HEK293 (cell line): ENCODE measurements around the gene ADGRL1.

Source experiments
- AEBP2 ChIP-seq: fragments of 450-650 bp; formaldehyde crosslinking; IDR thresholded peaks from 2 replicates; pipeline ENCODE4 v1.5.1; 2016; ENCODE audit warnings: missing biosample characterization, missing genetic modification characterization, borderline replicate concordance
- BCL11A ChIP-seq: fragments of 450-650 bp; formaldehyde crosslinking; IDR thresholded peaks from 2 replicates; pipeline ENCODE4 v1.5.1; 2016; ENCODE audit warnings: low read depth, missing biosample characterization, missing genetic modification characterization
- FEZF1 ChIP-seq: fragments of 450-650 bp; formaldehyde crosslinking; IDR thresholded peaks from 2 replicates; pipeline ENCODE4 v1.5.1; 2016; ENCODE audit warnings: missing biosample characterization, missing genetic modification characterization
- GLI4 ChIP-seq: fragments of 450-650 bp; formaldehyde crosslinking; IDR thresholded peaks from 2 replicates; pipeline ENCODE4 v1.5.1; 2016; ENCODE audit warnings: missing biosample characterization, missing genetic modification characterization
- HOXA7 ChIP-seq: sonication (generic); formaldehyde crosslinking; IDR thresholded peaks from 2 replicates; pipeline ENCODE4 v1.8.1; 2022; ENCODE audit warnings: missing genetic modification reagents, borderline replicate concordance
- IKZF3 ChIP-seq: fragments of 450-650 bp; IDR thresholded peaks from 2 replicates; pipeline ENCODE4 v1.5.0; 2018; ENCODE audit warnings: missing biosample characterization, mild to moderate bottlenecking, missing genetic modification characterization, moderate library complexity
- KLF16 ChIP-seq: fragments of 450-650 bp; formaldehyde crosslinking; IDR thresholded peaks from 2 replicates; pipeline ENCODE4 v1.5.1; 2017; ENCODE audit warnings: missing biosample characterization, missing genetic modification characterization
- TRIM28 ChIP-seq: IDR thresholded peaks from 2 replicates; pipeline ENCODE4 v1.6.1; 2011; ENCODE audit warnings: low read length, control low read depth, borderline replicate concordance
- ZBTB10 ChIP-seq: fragments of 450-650 bp; formaldehyde crosslinking; IDR thresholded peaks from 2 replicates; pipeline ENCODE4 v1.5.1; 2016; ENCODE audit warnings: missing biosample characterization, missing genetic modification characterization
- ZBTB11 ChIP-seq: fragments of 450-650 bp; formaldehyde crosslinking; conservative IDR thresholded peaks from 2 replicates; pipeline ENCODE4 v1.5.1; 2016; ENCODE audit warnings: low read depth, missing biosample characterization, missing genetic modification characterization
- ZBTB6 ChIP-seq: fragments of 450-650 bp; formaldehyde crosslinking; IDR thresholded peaks from 2 replicates; pipeline ENCODE4 v1.5.1; 2017; ENCODE audit warnings: missing biosample characterization, missing genetic modification characterization
- ZBTB7A ChIP-seq: fragments of 450-650 bp; formaldehyde crosslinking; IDR thresholded peaks from 2 replicates; pipeline ENCODE4 v1.5.1; 2016; ENCODE audit warnings: low read depth, missing biosample characterization, missing genetic modification characterization
- ZNF211 ChIP-seq: fragments of 450-650 bp; formaldehyde crosslinking; IDR thresholded peaks from 2 replicates; pipeline ENCODE4 v1.5.1; 2016; ENCODE audit warnings: low read depth, missing biosample characterization, missing genetic modification characterization
- ZNF324 ChIP-seq: fragments of 450-650 bp; formaldehyde crosslinking; IDR thresholded peaks from 2 replicates; pipeline ENCODE4 v1.5.1; 2016; ENCODE audit warnings: missing biosample characterization, missing genetic modification characterization
- ZNF37A ChIP-seq: fragments of 450-650 bp; IDR thresholded peaks from 2 replicates; pipeline ENCODE4 v1.5.1; 2018; ENCODE audit warnings: missing biosample characterization, missing genetic modification characterization
- ZNF404 ChIP-seq: fragments of 450-650 bp; formaldehyde crosslinking; IDR thresholded peaks from 2 replicates; pipeline ENCODE4 v1.5.1; 2017; ENCODE audit warnings: missing biosample characterization, missing genetic modification characterization
- ZNF426 ChIP-seq: fragments of 450-650 bp; formaldehyde crosslinking; IDR thresholded peaks from 2 replicates; pipeline ENCODE4 v1.5.1; 2017; ENCODE audit warnings: missing biosample characterization, missing genetic modification characterization, mild to moderate bottlenecking, inconsistent platforms, moderate library complexity
- ZNF585B ChIP-seq: fragments of 450-650 bp; formaldehyde crosslinking; IDR thresholded peaks from 2 replicates; pipeline ENCODE4 v1.5.1; 2016; ENCODE audit warnings: missing biosample characterization, missing genetic modification characterization
- ZNF623 ChIP-seq: fragments of 450-650 bp; formaldehyde crosslinking; IDR thresholded peaks from 2 replicates; pipeline ENCODE4 v1.5.1; 2016; ENCODE audit warnings: missing biosample characterization, missing genetic modification characterization
- ZNF624 ChIP-seq: fragments of 450-650 bp; formaldehyde crosslinking; IDR thresholded peaks from 2 replicates; pipeline ENCODE4 v1.5.1; 2017; ENCODE audit warnings: missing biosample characterization, missing genetic modification characterization
- ZNF626 ChIP-seq: fragments of 450-650 bp; sonication (Bioruptor Pico); formaldehyde crosslinking; IDR thresholded peaks from 2 replicates; pipeline ENCODE4 v1.5.1; 2018; ENCODE audit warnings: missing biosample characterization, missing genetic modification characterization, inconsistent platforms
- ZNF692 ChIP-seq: fragments of 450-650 bp; formaldehyde crosslinking; IDR thresholded peaks from 2 replicates; pipeline ENCODE4 v1.5.1; 2016; ENCODE audit warnings: missing biosample characterization, missing genetic modification characterization
- ZNF76 ChIP-seq: fragments of 450-650 bp; formaldehyde crosslinking; IDR thresholded peaks from 2 replicates; pipeline ENCODE4; 2016; ENCODE audit warnings: low read depth, missing biosample characterization, missing genetic modification characterization, borderline replicate concordance
- ZNF768 ChIP-seq: fragments of 450-650 bp; formaldehyde crosslinking; IDR thresholded peaks from 2 replicates; pipeline ENCODE4 v1.5.1; 2018; ENCODE audit warnings: missing biosample characterization, mild to moderate bottlenecking, missing genetic modification characterization
- ZSCAN5A ChIP-seq: fragments of 450-650 bp; formaldehyde crosslinking; IDR thresholded peaks from 2 replicates; pipeline ENCODE4 v1.5.1; 2016; ENCODE audit warnings: missing biosample characterization, missing genetic modification characterization

ADGRL1 gene

GRCh38 chr19:14136509-14137281 is 69.3 kb downstream of the ADGRL1 start, which contains the start of gene ASF1B (continued):
- TF ChIP-seq ZSCAN5A (tag by site-specific recombination) (no peak), FEZF1 (tag by site-specific recombination) (0 out of 2 replicates have a peak, but pooled peaks have one; percentile 18), ZNF624 (no peak), HOXA7 (CRISPR knock-in tag) (no peak), GLI4 (tag by site-specific recombination) (no peak), ZNF76 (tag by site-specific recombination) (no peak), ZBTB11 (peak; percentile 58), TRIM28 (no peak), ZNF626 (tag by site-specific recombination) (no peak), ZBTB7A (no peak), ZNF623 (tag by site-specific recombination) (no peak), ZNF37A (tag by site-specific recombination) (no peak), KLF16 (tag by site-specific recombination) (no peak), IKZF3 (tag by site-specific recombination) (peak; percentile 98), ZNF211 (tag by site-specific recombination) (no peak), ZNF768 (tag by site-specific recombination) (no peak), ZBTB10 (tag by site-specific recombination) (0 out of 2 replicates have a peak, but pooled peaks have one; percentile 7), ZNF426 (tag by site-specific recombination) (no peak), ZNF585B (tag by site-specific recombination) (no peak), AEBP2 (tag by site-specific recombination) (no peak), ZNF324 (tag by site-specific recombination) (no peak; the same call in 1 of the 2 replicates), BCL11A (tag by site-specific recombination) (no peak; the same call in 1 of the 2 replicates), ZNF692 (tag by site-specific recombination) (peak; percentile 65), ZNF404 (tag by site-specific recombination) (no peak), ZBTB6 (tag by site-specific recombination) (0 out of 2 replicates have a peak, but pooled peaks have one; percentile 53)
